GM21447 (cell line): ENCODE data around the gene TXNDC11.

ENCODE experiments used
- ATAC-seq: cut with Tn5 transposase; IDR thresholded peaks from one replicate; pipeline ENCODE4 v1.9.1; 2021; ENCODE audit not compliant: unreplicated experiment

Gene TXNDC11

GRCh38 chr16:11675561-11676511 is 66.8 kb downstream of the TXNDC11 start:
- ATAC-seq: no peak

- no peak for ATAC-seq
Observed at GRCh38 chr16:11674818-11675560, 67.7 kb downstream of the TXNDC11 start.

GRCh38 chr16:11674001-11674817 is 68.4 kb downstream of the TXNDC11 start:
- no peak for ATAC-seq

- no peak for ATAC-seq
Observed at GRCh38 chr16:11673091-11674000, 69.3 kb downstream of the TXNDC11 start.

DNA sequence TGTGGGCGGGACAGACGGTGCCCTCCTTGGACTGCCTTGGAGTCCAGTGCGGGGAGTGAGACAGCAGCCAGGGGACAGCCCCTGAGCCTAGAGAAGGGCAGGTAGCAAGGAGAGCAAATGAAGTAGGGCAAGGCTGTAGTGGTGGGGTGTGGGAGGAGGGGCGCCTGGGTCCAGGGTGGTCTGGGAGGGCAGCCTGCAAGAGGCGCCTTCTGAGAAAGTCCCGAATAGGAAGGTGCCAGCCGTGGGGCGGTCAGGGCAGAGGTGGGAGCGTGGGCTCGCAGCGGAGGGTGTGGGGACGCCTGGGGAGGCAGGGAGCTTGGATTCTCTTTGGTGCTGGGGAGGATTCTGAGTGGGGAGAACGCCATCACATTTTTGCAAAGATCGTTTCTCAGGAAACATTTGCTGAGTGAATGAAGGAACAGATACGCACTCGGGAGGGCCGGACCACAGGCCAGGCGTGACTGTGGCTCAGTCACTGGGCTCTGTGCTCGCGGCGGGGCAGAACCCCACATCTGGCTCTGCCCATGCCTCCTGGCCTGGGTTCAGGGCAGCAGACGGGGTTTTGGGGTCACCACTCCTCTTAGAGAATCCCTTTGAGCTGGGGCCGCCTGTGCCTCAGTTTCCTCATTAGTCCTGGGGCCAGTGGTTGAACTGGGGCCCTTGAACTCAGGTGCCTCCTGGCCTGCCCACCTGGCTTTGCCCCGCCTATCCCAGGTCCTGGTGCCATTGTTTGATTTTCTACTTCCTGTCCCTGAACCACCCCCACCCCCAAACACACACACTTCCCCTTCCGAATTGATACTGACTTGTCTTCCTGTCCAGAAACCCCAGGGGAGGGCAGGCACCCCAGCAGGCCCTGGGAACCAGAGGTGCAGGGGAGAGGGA is 70.2 kb downstream of the TXNDC11 start:
- ATAC-seq: no peak

- ATAC-seq: no peak
Observed at GRCh38 chr16:11671676-11672075, 71.0 kb downstream of the TXNDC11 start.

DNA sequence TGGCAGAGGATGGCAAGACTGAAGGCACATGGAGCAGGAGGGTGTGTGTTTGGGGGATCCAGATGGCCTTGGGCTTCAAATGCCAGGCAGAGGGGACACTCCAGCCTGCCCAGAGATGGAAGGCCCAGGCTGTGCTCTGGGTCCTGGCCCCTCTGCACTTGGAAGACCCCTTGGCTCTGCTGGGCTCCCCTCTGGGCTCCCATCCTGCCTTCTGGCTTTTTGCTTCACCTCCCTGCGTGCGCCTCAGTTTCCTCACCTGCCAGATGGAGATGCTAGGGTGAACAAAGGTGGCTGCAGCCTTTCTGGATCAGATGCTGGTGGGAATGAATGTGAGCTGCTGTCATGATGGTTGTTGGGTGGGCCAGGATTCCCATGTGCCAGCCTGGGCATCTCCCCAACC is 71.4 kb downstream of the TXNDC11 start:
- no peak for ATAC-seq

GRCh38 chr16:11670171-11671131 is 72.2 kb downstream of the TXNDC11 start:
- ATAC-seq: peak; percentile 49

DNA sequence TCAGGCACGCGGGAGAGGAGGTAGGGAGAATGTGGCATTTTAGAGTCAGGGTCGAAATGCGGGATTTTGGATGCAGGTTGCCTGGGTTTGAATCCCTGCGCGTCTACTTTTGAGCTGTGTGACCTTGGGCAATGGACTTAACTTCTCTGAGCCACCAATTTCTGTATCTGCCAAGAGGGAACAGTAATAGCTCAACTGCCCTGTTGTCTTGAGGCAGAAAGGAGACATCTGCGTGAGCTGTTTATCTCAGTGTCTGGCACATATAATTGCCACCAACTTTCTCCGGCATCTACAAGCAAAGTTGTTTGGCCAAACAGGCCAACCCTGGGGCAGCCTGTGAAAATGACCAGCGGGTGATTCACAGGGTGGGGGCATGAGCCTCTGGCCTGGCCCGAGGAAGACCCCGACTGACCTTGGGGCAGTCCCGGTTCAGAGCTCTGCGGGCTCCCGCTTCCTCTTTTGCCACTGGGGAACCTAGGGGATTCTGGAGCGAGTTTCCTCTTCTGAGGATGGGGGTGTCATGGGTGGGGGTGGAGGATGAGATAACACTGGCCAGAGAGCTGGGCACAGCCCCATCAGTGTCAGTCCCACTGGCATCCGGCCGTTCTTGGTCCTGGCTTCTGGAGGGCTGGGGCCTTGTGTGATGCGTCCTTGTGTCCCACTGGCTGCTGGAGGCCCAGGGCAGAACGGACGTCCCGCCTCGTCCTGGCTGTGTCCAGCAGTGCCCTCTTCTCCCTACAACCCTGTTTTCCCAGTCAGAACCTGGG is 73.1 kb downstream of the TXNDC11 start:
- ATAC-seq: no peak

DNA sequence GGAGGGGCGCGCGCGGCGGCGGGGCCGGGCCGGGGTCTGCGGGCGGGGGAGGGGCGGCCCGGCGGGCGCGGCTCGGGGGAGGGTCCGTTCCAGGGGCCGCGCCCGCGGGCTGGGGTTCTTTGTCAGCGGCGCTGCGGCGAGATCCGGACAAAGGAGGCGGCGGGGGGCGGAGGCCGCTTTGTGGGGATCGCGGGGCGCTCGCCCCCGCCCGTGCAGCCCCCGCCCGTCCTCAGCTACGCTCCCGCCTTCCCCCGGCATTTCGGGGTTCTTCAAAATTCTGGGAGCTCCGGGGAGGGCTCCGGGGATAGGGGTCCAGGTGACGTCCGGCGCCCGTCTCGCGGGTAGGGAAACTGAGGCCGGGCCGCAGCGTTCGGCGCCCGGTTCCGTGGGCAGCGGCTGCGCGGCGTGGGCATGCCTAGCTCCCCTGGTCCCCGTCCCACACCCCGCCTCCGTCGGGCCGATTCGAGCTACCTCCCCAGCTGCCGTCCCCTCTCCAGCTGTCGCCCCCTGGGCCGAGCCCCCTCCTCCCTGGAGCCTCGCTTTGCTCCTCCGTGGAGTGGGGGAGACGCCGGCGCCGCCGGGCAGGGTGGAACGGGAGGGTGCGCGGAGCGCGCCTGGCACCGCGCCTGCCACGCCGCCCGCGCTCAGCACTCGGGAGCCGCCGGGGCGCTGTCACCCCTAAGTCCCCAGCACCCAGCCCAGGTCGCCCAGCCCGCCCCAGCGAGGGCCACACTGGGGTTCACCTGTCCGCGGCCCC is 73.9 kb downstream of the TXNDC11 start:
- ATAC-seq: no peak

GRCh38 chr16:11667824-11668622 is 74.6 kb downstream of the TXNDC11 start, which contains the start of gene SNN:
SNN (plus strand) TSS chr16:11668455; CDS start chr16:11676060, 7,605 bp downstream.
- peak; percentile 39 for ATAC-seq

DNA sequence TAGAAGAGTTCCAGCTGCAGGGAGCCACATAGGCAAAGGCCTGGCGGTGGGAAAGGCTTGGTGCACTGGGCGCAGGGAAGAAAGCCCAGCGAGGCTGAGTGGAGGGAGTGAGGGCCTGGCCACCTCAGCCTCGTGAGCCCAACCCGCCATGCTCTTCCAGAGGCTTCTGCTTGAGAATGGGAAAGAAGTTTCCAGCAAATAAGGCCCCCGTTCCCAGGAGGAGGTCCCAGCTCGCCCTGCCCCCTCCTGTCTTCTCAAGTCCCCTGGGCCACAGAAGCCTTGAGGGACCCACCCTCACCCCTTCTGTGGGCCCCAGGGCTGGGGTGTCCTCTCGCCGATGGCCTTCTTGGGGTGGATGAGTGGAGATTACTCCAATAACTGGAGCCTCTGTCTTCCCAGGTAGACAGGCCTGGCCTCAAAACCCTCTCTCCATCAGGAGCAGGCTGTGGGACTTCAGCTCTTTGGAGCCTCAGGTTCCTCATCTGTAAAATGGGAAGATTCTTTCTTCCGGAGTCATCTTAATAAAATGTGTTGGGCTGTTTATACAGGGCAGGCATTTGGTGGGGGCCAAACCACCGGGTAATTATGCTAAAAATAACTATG is 75.3 kb downstream of the TXNDC11 start:
- no peak for ATAC-seq

GRCh38 chr16:11666103-11667055 is 76.3 kb downstream of the TXNDC11 start:
- no peak for ATAC-seq

- ATAC-seq: no peak
Observed at GRCh38 chr16:11665071-11665491, 77.6 kb downstream of the TXNDC11 start.
